ENCODE measurements around the gene OR2L8. TPM values are rescaled to one million over a fixed set of nuclear protein-coding genes. Genes with fewer than 3 reads are reported as not detected.
A peak's percentile ranks its signal among the peaks of the same experiment; 100 is the strongest.
"Not testable (repeated sequence)": the region's sequence is repeated elsewhere in the genome, so short reads cannot be mapped to it uniquely, and the experiment has no call there.

The OR2L8 gene
- total and polyA plus RNA-seq, 9 of the 15 experiments (the other 6 are each of a cell fraction or from before 2014, with no cell fraction given) = not detected

GRCh38 chr1:247936965-247937734 lies 11.5 kb upstream of the OR2L8 start (continued):
- TF ChIP-seq TBP (optimal IDR thresholded peaks at IDR 0.05; ENCODE audit: low read depth, low read length) (peak; percentile 69), CTCF (IDR thresholded peaks at IDR 0.05 in 2 of 3, conservative IDR thresholded peaks at IDR 0.05 in 1 of 3; ENCODE audit: insufficient read depth in 2 of 3, low read depth in 1 of 3, low read length in 3 of 3) (peak; percentile 99), ZKSCAN1 (IDR thresholded peaks at IDR 0.05; ENCODE audit: low read depth, low read length) (peak; percentile 18; the same call in 1 of the 2 replicates), SOX6 (IDR thresholded peaks at IDR 0.05) (0 out of 2 replicates have a peak, but pooled peaks have one; percentile 44), ZNF316 (IDR thresholded peaks at IDR 0.05) (peak; percentile 51; the same call in 1 of the 2 replicates), ESRRA (IDR thresholded peaks at IDR 0.05; ENCODE audit: borderline replicate concordance, low read depth) (0 out of 2 replicates have a peak, but pooled peaks have one; percentile 46), RUNX1 (IDR thresholded peaks at IDR 0.05; ENCODE audit: low read depth) (peak; percentile 59; the same call in 1 of the 2 replicates), POLR2G (IDR thresholded peaks at IDR 0.05; ENCODE audit: low read depth, low read length) (peak; percentile 91), GMEB1 (CRISPR knock-in tag; IDR thresholded peaks at IDR 0.05) (0 out of 2 replicates have a peak, but pooled peaks have one; percentile 22), FOXK2 (conservative IDR thresholded peaks at IDR 0.05 in 1 of 2, IDR thresholded peaks at IDR 0.05 in 1 of 2; ENCODE audit: low read depth in 2 of 2) (peak; percentile 67 to 70; a peak in 3 of 4 replicates), RB1 (IDR thresholded peaks at IDR 0.05; ENCODE audit: low read depth) (peak; percentile 90), RBFOX2 (IDR thresholded peaks at IDR 0.05; ENCODE audit: low read depth, low read length) (peak; percentile 83)
- TF ChIP-seq, protein P1, sequence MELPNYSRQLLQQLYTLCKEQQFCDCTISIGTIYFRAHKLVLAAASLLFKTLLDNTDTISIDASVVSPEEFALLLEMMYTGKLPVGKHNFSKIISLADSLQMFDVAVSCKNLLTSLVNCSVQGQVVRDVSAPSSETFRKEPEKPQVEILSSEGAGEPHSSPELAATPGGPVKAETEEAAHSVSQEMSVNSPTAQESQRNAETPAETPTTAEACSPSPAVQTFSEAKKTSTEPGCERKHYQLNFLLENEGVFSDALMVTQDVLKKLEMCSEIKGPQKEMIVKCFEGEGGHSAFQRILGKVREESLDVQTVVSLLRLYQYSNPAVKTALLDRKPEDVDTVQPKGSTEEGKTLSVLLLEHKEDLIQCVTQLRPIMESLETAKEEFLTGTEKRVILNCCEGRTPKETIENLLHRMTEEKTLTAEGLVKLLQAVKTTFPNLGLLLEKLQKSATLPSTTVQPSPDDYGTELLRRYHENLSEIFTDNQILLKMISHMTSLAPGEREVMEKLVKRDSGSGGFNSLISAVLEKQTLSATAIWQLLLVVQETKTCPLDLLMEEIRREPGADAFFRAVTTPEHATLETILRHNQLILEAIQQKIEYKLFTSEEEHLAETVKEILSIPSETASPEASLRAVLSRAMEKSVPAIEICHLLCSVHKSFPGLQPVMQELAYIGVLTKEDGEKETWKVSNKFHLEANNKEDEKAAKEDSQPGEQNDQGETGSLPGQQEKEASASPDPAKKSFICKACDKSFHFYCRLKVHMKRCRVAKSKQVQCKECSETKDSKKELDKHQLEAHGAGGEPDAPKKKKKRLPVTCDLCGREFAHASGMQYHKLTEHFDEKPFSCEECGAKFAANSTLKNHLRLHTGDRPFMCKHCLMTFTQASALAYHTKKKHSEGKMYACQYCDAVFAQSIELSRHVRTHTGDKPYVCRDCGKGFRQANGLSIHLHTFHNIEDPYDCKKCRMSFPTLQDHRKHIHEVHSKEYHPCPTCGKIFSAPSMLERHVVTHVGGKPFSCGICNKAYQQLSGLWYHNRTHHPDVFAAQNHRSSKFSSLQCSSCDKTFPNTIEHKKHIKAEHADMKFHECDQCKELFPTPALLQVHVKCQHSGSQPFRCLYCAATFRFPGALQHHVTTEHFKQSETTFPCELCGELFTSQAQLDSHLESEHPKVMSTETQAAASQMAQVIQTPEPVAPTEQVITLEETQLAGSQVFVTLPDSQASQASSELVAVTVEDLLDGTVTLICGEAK (IDR thresholded peaks at IDR 0.05) = peak; percentile 60
- TF ChIP-seq, protein P1 (CRISPR knock-in tag; IDR thresholded peaks at IDR 0.05) = not testable (repeated sequence)

All from K562 (cell line).